RWPE2 (cell line): ENCODE measurements around the gene HOXA1.

ENCODE experiments used
- ATAC-seq: fragments of 200-7000 bp; cut with Tn5 transposase; 3 replicates; pipeline ENCODE4 v1.9.1; 2021; ENCODE audit warnings: low read depth
- DNase-seq: peaks from one replicate; pipeline ENCODE4 v3.0.0-alpha.2; 2020; ENCODE audit warnings: low spot score
- H3K27ac ChIP-seq: fragments of 450-650 bp; 2 replicates; pipeline ENCODE4 v1.5.1; 2017; ENCODE audit warnings: mild to moderate bottlenecking; ENCODE audit not compliant: poor library complexity, severe bottlenecking
- H3K27me3 ChIP-seq: fragments of 250-450 bp; sonication (Bioruptor Pico); 2 replicates; pipeline ENCODE4 v1.5.1; 2021; ENCODE audit warnings: mild to moderate bottlenecking, moderate library complexity; ENCODE audit not compliant: insufficient read depth, poor library complexity, severe bottlenecking
- H3K36me3 ChIP-seq: fragments of 250-450 bp; sonication (Bioruptor Pico); 2 replicates; pipeline ENCODE4 v1.5.1; 2020; ENCODE audit warnings: low read depth, mild to moderate bottlenecking, moderate library complexity
- H3K4me1 ChIP-seq: fragments of 250-450 bp; sonication (Bioruptor Pico); 2 replicates; pipeline ENCODE4 v1.5.1; 2021; ENCODE audit warnings: mild to moderate bottlenecking, moderate library complexity; ENCODE audit not compliant: insufficient read depth, poor library complexity, severe bottlenecking
- H3K4me3 ChIP-seq: fragments of 250-450 bp; sonication (Bioruptor Pico); 2 replicates; pipeline ENCODE4 v1.5.1; 2021; ENCODE audit warnings: mild to moderate bottlenecking, moderate library complexity; ENCODE audit not compliant: severe bottlenecking
- H3K9me3 ChIP-seq: fragments of 250-450 bp; sonication (Bioruptor Pico); 2 replicates; pipeline ENCODE4 v1.5.1; 2021; ENCODE audit warnings: mild to moderate bottlenecking, moderate library complexity; ENCODE audit not compliant: severe bottlenecking
- CTCF ChIP-seq: fragments of 450-650 bp; IDR thresholded peaks from one replicate; pipeline ENCODE4 v1.5.1; 2017; ENCODE audit warnings: mild to moderate bottlenecking, moderate library complexity; ENCODE audit not compliant: poor library complexity, severe bottlenecking

Gene HOXA1

GRCh38 chr7:27079234-27079975 lies 16.4 kb downstream of the HOXA1 start:
- no peak for TF ChIP-seq CTCF
- no peaks in the 10 kb centered on the region for H3K9me3 ChIP-seq
- H3K27ac ChIP-seq: peak overlapping the region; percentile 80
- H3K27me3 ChIP-seq: no peaks in the 10 kb centered on the region
- H3K4me3 ChIP-seq: no peak overlapping the region
- no peak for DNase-seq
- no peaks in the 10 kb centered on the region for H3K36me3 ChIP-seq
- no peak for ATAC-seq
- H3K4me1 ChIP-seq: peaks cover 38% of the 10 kb centered on the region

DNA sequence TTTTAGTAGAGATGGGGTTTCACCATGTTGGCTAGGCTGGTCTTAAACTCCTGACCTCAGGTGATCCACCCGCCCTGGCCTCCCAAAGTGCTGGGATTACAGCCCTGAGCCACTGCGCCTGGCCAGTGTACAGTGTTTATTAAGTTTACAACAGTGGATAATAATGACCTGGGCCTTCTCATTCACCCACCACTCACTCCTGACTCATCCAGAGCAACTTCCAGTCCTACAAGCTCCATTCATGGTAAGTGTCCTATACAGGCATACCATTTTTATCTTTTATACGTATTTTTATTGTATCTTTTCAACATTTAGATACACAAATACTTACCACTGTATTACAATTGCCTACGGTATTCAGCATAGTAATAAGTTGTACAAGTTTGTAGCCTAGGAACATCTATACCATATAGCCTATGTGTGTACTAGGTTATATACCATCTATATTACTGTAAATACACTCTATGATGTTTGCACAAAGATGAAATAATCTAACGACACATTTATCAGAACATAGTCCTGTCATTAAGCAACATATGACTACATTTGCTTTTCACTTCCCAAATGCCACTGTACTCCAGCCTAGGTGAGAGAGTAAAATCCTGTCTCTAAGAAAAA lies 17.1 kb downstream of the HOXA1 start:
- no peaks in the 10 kb centered on the region for H3K27me3 ChIP-seq
- ATAC-seq: no peak

DNA sequence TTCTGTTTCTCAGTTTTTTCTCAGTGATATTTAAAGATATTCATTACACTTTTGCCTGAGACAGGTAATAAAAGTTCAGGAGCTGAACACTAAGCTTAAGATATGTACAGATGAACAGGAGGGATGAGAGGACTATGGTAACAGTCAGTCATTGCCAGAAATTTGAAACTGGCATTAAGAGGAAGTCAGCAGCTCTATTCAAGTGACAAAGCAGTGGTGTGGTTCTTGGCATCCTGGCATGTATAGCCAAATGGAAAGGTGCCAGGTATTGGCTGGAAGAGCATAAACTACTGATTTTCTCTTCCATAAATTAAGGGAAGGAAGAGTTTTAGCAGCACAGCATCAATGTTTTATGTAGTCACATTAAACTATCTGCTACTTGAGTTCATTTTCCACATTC lies 22.7 kb downstream of the HOXA1 start:
- TF ChIP-seq CTCF: no peak
- H3K27me3 ChIP-seq: no peaks in the 10 kb centered on the region
- H3K36me3 ChIP-seq: no peaks in the 10 kb centered on the region
- H3K27ac ChIP-seq: no peak overlapping the region
- H3K4me3 ChIP-seq: no peak overlapping the region
- peaks cover 17% of the 10 kb centered on the region for H3K4me1 ChIP-seq
- DNase-seq: no peak
- H3K9me3 ChIP-seq: no peaks in the 10 kb centered on the region
- ATAC-seq: peak; percentile 42; the same call in 2 of the 3 replicates

More for the DNA sequence above, 17.1 kb downstream of the HOXA1 start:
- H3K4me1 ChIP-seq: peaks cover 38% of the 10 kb centered on the region
- H3K36me3 ChIP-seq: no peaks in the 10 kb centered on the region
- H3K4me3 ChIP-seq: no peak overlapping the region
- no peak for TF ChIP-seq CTCF
- no peak for DNase-seq
- peak overlapping the region; percentile 11 for H3K27ac ChIP-seq
- no peaks in the 10 kb centered on the region for H3K9me3 ChIP-seq

GRCh38 chr7:27071622-27072390 lies 24.0 kb downstream of the HOXA1 start:
- H3K4me1 ChIP-seq: peaks cover 17% of the 10 kb centered on the region
- H3K27ac ChIP-seq: no peak overlapping the region
- DNase-seq: no peak
- H3K36me3 ChIP-seq: no peaks in the 10 kb centered on the region
- H3K9me3 ChIP-seq: no peaks in the 10 kb centered on the region
- peak; percentile 54; the same call in 2 of the 3 replicates for ATAC-seq
- no peaks in the 10 kb centered on the region for H3K27me3 ChIP-seq
- no peak for TF ChIP-seq CTCF
- H3K4me3 ChIP-seq: no peak overlapping the region
